GM21786 (cell line): ENCODE measurements around the gene BAIAP2L2.
"Not testable (repeated sequence)": the region's sequence is repeated elsewhere in the genome, so short reads cannot be mapped to it uniquely, and the experiment has no call there.

Experiments used
- ATAC-seq: cut with Tn5 transposase; IDR thresholded peaks from one replicate; pipeline ENCODE4 v1.9.1; 2021; ENCODE audit not compliant: unreplicated experiment

Gene BAIAP2L2

GRCh38 chr22:38081941-38082828 is 28.3 kb downstream of the BAIAP2L2 start:
- ATAC-seq: no peak

DNA sequence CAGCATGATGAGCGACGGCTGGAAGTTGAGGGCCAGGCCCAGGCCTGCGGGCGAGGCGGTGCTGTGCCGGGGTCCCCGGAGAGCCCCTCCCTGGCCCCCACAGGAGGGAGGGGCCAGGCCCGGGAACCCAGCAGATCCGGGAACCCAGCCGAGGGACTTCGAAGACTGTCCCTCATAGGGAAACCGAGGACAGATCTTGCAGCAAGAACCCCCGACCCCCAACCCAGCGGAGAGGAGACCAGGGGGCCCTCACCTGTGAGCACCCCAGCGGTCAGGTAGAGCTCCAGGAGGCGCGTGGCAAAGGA is 28.9 kb downstream of the BAIAP2L2 start:
- no peak for ATAC-seq

DNA sequence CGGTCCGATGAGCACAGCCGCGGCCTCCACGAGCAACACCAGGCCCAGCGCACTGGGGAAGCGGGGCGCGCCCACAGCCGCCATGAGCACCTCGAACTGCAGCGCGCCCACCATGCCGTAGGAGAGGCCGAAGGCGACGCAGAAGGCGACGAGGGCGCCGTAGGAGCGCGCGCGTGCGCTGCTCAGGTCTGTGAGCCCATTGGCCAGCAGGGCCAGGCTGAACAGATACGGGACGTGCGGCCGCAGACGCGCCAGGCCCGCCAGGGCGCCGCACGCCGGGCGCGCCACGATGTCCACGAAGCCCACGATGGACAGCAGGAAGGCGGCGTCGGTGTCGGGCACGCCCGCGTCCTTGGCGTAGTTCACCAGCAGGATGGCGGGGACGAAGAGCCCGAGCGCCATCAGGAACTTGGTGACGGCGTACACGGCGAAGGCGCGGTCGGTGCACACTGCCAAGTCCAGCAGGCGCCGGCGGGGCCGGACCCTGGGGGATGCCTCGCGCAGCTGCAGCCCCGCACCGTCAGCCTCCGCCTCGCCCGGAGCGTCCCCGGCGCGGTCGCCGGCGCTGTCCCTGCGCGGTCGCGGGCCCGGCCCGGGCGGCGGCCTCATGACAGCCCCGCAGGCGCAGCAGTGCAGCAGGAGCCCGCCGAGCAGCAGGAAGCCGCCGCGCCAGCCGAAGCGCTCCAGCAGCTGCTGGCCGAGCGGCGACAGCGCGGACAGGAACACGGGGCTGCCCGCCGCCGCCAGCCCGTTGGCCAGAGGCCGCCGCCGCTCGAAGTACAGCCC is 29.4 kb downstream of the BAIAP2L2 start:
- no peak for ATAC-seq

GRCh38 chr22:38080474-38080849 is 30.0 kb downstream of the BAIAP2L2 start:
- ATAC-seq: no peak

GRCh38 chr22:38079804-38080203 is 30.7 kb downstream of the BAIAP2L2 start:
- no peak for ATAC-seq

DNA sequence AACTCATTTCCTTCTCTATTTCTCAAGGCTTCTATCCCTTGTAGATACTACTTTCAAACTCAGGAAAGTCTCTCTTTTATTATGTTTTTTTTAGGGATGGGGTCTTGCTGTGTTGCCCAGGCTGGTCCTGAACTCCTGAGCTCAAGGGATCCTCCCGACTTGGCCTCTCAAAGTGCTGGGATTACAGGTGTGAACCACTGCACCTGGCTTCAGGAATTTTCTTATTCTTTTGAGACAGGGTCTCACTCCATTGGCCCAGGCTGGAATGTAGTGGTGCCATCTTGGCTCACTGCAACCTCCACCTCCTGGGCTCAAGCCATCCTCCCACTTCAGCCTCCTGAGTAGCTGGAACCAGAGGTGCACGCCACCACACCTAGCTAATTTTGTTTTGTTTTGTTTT is 31.3 kb downstream of the BAIAP2L2 start:
- not testable (repeated sequence) for ATAC-seq

- no peak for ATAC-seq
Observed at GRCh38 chr22:38078046-38078840, 32.2 kb downstream of the BAIAP2L2 start.

DNA sequence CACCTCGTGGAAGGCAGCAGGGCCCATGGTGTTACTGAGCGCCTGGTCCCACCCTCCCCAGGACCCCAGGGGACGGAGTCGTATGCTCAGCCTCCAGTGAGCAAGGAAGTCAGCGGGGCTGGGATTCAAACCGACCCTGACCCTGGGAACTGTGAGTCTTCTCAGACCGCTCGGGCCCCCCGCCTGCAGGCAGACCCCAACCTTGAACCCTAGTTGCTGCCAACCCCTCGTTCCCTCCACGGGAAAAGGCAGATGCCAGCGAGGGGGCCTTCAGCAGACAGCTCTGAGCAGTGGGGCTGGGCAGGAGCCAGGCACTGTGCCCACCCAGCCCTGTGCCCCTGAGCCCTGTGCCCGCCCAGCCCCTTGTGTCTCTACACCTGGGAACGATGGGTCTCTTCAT is 32.9 kb downstream of the BAIAP2L2 start:
- no peak for ATAC-seq

GRCh38 chr22:38077096-38077495 is 33.4 kb downstream of the BAIAP2L2 start:
- ATAC-seq: no peak

DNA sequence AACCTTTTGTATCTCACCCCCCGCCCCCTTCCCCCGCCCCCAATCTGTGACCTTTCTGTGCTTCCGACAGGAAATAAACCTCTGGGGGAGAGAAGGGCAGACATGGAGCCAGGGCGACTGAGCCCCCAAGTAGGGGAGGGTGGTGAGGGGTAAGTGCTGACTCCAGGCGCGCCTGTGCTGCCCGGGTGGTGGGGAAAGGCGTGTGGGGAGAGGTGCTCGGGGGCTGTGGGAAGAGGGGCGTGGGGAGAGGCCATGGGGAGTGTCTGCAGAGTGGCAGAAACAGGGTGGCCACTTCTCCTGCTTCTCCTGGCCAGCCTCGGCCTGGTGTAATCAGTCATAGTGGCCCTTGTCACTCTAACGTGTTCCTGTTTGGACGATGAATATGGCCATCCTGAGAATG is 34.5 kb downstream of the BAIAP2L2 start:
- ATAC-seq: no peak

GRCh38 chr22:38075105-38075825 is 35.2 kb downstream of the BAIAP2L2 start:
- no peak for ATAC-seq

- no peak for ATAC-seq
Observed at GRCh38 chr22:38074181-38075104, 36.0 kb downstream of the BAIAP2L2 start.

- ATAC-seq: no peak
Observed at GRCh38 chr22:38073150-38074130, 37.0 kb downstream of the BAIAP2L2 start.

- ATAC-seq: no peak
Observed at GRCh38 chr22:38072322-38073149, 37.9 kb downstream of the BAIAP2L2 start.

DNA sequence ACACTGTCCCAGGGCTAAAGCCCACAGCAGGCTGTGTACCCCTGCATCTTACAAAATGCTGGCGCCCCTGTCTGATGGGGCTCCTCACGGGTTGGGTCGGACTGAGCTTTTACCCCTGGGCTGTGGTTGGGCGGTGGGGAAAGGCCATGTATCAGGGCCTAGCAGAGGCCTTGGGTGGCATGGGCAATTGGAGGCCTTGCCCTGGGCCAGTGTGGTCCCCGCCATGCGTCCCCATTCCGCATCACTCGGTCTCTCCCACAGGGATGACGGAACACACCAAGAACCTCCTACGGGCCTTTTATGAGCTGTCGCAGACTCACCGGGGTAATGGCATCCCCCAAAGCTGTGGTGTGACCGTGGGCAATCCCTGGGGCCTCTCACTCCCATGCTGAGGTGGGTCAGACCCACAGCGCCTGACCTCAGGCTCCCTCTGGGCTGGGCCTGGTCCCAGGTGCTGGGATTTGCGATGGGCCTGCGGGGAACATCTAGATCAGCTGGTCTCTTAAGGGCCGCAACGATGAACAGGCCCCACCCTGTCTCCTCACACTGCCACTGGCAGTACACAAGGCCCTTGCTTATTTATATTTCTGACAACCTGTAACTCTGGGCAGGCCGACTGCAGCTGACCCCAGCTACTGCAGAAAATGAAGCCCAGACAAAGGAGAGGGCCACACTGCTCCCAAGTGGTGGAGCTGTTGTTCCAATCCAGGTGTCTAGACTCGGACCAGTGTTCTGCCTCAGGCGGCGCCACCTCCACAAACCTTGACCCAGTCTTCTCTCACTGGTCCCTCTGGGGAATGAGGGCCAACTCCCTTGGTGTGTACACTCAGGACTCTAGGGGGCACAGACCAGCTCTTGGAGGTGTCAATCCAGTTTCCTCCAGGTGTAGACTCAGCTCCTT is 38.8 kb downstream of the BAIAP2L2 start:
- no peak for ATAC-seq

DNA sequence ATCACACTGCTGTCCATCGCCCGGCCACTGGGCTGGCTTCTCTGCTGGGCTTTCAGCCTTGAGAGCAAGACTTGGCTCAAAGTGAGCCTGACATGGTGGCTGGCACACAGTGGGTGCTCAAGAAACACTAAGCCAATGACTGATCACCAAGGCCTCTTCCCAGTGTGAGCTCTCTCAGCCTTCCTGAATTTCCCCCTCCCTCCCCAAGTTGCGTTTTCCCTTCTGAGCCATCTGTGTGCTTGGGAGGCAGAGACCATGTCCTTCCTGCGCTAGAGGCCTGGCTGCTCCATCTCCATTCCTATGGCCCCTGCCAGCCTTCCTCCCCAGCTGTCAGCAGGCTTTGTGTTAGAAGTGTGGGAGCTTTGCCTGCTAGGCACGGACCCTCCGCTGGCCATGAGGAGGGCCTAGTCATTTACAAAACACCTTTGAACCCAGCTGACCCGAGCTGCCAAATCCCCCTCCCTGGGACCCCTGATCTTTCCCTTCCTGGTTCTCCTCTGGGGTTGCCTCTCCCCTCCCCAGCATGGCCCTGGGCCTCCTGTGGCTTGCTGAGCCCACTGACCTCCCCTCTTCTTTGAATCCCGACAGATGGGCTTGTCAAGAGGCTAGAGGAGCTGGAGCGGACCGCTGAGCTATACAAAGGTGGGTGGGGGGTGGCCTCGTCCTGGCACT is 40.1 kb downstream of the BAIAP2L2 start:
- ATAC-seq: no peak
